ENCODE measurements around the gene TINAGL1.

The TINAGL1 gene, protein sequence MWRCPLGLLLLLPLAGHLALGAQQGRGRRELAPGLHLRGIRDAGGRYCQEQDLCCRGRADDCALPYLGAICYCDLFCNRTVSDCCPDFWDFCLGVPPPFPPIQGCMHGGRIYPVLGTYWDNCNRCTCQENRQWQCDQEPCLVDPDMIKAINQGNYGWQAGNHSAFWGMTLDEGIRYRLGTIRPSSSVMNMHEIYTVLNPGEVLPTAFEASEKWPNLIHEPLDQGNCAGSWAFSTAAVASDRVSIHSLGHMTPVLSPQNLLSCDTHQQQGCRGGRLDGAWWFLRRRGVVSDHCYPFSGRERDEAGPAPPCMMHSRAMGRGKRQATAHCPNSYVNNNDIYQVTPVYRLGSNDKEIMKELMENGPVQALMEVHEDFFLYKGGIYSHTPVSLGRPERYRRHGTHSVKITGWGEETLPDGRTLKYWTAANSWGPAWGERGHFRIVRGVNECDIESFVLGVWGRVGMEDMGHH

DNA sequence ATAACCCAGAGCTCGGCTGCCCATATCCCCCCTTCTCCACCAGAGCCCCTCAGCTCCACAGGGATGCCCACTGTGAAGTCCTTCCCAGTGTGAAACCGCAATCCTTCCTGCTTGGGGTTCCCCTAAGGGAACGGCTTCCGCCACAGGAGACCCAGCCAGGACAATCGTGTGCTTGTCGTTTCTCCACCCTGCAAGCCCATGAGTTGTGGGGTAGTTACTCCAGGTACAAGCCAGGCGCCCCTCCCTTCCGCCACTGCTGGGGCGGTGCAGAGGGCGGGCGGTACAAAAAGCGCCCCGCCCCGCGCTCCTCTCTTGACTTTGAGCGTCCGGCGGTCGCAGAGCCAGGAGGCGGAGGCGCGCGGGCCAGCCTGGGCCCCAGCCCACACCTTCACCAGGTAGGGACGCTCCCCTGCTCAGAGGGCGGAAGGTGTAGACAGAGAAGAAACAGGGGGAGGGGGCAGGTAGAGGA is at the start of gene TINAGL1:
TSS of gene TINAGL1 (plus strand) at position 315 of the 469 bp plus-strand sequence. CDS start 634 bp downstream, outside the sequence.
- DNase-seq, result no peak

DNA sequence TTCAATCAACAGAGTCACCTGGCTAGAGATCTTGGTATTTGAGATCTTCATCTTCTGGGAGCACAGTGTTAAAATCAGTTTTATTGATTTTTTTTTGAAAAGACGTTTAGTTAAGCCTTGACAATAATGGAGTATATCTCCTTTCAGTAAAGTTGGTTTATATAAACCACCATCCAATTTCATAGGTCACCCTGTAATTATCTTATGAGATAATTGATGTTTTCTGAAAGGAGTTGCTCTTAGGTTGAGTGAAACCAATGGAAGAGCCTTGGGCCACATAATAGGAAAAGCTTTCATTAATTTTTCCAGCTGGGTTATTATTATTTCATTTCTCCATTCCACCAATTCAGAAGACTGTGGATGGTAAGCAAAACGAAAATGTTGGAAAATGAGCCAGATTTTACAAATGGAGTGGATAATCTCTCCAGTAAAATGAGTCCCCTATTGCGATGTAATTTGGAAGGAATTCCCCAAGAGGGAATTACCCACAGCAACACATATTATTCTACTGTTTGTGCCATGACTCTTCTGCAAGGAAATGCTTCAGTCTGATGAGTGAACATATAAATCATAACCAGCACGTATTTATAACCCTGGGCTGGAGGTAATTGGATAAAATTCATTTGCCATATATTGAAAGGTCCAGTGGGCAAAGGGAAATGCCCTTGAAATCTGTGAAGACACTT is 46.2 kb upstream of the TINAGL1 start:
- DNase-seq, result peak; percentile 58

DNA sequence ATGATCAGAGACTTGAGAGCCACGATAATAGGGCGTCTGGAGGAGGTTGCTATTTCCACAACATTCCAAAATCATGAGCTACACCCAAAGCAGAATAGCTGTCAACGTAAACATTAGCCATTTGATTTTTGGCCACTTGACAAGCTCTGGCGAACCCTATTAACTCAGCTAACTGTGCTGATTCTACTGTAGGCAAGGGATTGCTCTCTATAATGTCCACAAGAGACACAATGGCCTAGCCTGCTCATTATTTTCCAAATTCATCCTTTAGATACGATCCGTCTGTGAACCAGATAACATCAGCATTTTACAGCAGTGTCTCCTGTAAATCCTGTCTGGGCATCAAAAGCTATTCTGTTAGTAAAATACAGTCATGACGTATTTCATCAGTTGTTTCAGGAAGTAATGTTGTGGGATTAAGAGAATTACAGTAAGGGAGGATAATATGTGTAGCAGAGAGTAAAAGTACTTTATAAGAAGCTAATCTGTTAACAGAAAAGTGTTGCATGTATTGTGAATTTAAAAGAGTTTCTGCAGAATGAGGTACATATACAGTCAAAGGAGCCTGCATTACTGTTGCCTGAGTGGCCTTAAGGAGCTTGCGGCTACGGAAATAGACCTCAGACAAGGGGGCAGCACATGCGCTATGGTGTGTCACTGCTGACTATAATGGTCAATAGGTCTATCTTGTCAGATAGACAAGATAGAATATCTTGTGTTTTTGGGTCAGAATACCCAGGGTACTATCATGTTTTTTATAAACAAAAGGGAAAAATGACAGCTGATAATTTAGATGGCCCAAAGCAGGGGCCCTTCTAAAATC is 44.9 kb upstream of the TINAGL1 start:
- DNase-seq, result peak; percentile 84

DNA sequence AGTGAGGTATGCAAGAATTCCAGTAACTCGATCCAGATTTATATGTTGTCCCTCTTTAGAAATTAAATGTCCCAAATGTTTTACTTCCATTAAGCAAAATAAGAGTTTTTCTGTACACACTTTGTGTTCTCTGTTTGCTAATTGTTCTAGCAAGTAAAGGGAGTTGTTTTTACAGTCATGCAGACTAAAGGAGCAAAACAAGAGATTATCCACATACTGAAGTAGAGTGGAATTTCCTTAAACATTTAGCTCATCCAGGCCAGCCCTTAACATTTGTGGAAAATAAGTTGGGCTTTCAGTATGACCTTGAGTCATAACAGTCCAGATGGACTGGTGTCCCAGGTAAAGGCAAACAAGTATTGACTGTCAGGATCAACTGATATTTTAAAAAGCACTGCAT is 44.1 kb upstream of the TINAGL1 start:
- DNase-seq, result no peak

DNA sequence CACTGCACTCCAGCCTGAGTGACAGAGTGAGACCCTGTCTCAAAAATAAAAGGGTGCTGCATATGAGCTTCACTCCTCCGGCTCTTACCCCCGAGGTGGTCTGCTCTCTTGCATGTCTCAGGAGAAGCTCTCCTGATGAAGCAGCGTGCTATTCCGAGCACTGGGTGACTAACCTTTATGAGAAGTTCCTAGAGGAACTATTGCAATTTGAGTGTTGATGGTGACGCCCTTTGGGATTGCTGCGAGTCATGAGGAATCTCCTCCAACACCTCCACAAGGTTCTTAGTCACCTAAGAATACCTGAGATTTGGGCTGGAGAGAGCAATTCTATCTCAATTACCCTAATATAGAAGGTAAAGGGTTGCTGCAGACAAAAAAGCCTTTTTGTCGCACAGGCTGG is 40.8 kb upstream of the TINAGL1 start:
- DNase-seq, result no peak

DNA sequence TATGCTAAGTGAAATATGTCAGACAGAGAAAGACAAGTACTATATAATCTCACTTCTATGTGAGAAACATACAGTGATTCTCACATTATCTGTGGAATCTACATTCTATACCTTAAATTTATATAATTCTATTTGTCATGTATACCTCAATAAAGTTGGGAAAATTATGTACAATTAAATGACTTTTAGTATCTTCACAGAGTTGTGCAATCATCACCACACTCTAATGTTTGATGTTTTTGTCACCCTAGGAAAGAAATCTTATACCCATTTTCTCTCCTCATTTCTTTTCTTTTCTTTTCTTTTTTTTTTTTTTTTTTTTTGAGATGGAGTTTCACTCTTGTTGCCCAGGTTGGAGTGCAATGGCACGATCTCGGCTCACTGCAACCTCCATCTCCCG is 37.0 kb upstream of the TINAGL1 start:
- DNase-seq, result no peak

DNA sequence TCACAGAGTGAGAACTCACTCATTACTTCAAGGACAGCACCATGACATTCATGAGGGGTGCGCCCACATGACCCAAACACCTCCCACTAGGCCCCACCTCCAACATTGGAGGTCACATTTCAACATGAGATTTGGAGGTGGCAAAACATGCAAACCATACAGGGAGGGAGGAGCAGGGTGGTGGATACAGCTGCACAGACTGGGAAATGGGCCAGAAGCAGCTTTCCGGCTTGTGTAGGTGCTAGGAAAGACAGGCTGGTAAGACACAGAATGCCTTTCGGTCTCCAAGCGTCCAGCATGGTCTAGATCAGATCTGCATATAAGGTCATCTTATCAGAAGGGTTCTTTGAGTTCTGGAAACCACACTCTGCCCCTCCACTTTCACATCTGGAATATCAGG is 35.1 kb upstream of the TINAGL1 start:
- DNase-seq, result no peak

DNA sequence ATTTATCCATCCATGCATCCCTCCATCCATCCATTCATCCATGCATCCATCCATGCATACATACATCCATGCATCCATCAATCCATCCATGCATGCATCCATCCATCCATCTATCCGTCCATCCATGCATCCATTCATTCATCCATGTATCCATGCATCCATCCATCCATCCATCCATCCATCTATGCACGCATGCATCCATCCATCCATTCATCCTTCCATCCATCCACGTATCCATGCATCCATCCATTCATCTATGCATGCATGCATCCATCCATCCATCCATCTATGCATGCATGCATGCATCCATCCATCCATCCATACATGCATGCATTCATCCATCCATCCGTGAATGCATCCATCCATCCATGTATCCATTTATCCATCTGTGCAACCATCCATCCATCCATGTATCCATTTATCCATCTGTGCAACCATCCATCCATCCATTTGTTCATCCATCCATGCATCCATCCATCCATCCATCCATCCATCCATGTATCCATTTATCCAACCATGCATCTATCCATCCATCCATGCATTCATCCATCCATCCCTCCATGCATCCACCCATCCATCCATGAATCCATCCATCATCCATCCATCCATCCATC is 30.3 kb upstream of the TINAGL1 start:
- DNase-seq, result no peak

DNA sequence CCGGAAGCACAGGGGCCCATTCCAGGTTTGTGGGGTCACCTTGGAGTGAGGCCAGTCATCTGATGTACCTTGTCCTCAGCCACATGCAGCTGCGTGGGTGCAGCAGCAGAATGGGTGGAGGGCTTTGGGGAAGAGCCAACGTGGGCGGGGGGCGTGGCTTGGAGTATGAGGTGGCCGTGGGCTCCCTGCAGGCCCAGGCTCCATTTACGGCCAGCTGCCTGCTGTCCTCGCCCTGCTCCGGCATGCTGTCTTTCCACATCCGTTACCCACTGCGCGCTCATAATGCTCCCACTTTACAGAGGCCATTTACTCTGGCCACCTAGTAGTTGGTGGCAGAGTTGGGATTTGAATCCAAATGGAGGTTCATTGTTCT is 27.8 kb upstream of the TINAGL1 start:
- no peak for DNase-seq

DNA sequence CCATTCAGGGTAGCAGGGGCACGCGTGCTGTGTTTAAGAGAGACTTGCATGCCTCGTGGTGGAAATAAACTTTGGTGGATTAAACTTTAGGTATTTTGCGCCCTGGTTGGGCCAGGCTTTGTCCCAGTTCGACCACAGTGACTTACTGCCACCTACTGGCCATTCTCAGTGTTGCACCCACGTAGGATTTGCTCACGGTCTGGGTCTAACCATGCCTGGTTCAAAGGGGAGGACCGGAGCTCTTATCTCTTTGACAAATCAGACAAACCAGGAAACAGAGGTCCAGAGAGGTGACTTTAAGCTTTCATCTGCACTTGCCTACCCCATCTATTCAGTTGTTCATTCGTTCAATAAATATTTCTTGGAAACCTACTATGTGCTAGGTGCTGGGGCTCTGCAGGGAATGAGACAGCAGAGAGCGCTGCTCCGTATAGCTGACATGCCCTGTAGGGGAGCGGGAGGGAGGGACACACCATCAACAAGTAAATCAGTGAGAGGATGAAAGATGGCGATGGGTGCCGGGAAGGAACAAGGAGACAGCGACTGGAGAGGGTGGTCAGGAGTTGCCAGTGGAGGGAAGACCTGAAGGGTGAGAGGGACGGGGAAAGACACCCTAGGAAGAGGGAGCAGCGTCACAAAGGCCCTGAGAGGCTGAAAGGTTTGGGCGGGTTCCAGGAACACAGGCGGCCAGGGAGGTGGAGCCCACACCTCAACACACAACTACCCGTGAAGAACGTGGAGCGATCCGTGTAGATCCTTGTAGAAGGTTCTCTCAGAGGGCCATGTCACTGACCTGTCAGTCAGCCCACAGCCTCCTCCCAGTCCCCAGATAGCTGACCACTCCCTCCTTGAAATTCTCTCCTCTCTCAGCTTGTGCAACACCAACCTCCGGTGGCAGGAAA is 27.2 kb upstream of the TINAGL1 start:
- peak; percentile 86 for DNase-seq

DNA sequence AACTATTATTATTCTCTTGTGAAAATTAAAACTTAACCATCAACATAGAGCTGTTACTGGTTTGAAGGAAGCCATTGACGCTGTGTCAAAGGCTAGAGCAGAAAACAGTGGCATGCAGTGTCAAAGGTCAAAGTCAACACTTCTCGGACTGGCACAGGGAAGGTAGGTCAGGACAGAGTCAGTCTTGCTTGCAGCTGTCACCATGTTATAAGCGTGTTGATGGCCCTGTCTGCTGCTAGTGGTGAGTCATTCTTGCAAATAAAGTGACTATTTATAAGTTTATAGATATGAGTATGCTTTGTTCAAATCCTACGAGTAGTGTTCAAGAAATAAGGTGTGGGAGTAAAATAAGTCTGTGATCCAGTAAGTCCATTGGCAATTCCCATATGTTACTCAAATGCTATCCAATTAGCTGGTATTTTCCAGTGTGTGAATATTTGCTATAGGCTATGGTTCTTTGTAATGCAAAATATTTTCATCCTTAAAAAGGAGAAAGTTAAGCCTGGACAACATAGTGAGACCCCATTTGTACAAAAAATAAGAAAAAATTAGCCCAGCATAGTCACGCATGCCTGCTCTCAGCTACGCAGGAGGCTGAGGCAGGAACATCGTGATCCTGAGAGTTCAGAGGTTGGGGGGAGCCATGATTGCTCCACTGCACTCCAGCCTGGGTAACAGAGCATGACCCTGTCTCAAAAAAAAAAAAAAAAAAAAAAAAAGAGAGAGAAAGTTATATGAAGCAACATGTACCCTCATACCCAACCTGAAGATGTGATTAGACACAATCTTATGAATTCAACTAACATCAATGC is 26.3 kb upstream of the TINAGL1 start:
- no peak for DNase-seq

DNA sequence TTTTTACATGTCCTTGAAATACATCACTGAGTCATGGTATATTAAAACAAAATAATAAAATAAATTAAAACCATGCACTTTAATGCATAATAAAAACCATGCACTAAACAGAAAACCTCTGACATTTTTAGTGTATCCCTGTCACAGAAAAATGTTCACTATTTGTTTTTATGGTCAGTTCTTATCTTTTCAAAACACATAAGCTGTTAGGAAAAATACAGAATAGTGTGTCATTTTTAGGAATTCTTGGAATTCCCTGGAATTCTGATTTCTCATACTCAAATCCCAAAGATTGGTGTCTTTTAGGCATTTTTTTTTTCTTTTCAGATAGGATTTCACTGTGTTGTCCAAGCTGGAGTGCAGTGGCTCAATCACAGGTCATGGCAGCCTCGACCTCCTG is 25.1 kb upstream of the TINAGL1 start:
- DNase-seq, result peak; percentile 54

DNA sequence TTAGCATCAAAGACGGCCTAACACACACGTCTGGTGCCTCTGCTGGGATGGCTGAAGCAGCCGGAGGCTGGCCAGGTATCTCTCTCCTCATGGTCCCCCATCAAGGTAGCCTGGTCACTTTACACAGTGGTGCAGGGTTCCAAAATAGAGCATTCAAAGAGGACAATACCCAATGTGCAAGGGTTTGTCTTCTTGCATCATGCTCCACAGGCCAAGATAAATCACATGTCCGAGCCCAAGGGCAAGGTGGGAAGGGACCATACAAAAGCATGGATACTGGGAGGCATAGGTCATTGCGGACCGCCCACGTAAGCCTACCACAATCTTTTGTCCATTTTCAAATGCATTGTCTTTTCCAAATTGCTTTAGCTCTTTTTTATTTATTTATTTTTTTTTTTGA is 23.8 kb upstream of the TINAGL1 start:
- DNase-seq, result no peak

DNA sequence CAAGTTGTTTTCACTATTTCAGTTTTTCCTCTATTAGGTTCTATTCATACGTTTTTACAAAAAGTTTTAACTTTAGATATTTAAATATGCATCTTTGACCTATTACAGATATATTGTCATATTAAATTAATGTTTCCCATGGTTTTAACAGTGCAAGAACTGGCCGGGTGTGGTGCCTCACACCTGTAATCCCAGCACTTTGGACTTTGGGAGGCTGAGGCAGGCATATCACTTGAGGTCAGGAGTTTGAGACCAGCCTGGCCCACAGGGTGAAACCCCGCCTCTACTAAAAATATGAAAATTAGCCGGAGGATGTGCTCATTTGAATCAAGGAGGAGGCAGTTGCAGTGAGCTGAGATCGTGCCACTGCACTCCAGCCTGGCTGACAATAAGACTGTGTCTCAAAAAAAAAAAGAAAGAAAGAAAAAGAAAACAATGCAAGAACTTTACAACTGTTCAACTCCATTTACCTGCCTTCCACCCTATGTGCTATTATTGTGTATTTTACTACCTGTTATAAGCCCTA is 19.8 kb upstream of the TINAGL1 start:
- DNase-seq, result no peak

DNA sequence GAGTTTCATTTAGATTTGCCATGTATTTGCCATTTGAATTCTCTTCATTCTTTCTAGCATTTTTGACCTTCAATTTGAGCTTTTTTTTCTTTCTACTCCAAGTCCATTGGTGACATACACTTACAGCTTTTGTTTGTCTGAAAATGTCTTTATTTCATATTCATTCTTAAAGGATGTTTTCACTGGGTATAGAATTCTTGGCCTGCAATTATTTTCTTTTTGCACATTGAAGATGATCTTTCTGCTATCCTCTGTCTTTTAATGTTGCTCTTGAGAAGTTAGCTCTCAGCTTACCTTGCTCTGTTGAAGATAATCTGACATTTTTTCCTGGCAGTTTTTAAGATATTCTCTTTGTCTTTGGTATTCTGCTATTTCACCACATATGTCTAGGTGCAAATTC is 16.6 kb upstream of the TINAGL1 start:
- DNase-seq, result no peak

DNA sequence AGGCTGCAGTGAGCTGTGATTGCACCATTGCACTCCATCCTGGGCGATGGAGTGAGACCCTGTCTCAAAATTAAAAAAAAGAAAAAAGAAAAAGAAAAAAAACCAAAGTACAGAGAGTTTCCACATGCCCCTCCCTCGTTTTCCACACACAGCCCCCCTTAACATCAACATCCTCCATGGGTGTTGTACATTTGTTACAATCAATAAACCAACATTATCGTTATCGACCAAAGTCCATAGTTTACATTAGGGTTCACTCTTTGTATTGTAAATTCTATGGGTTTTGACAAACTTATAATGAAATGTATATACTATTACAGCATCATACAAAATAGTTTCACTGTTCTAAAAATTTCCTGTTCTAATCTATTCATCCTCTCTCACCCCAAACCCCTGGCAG is 15.9 kb upstream of the TINAGL1 start:
- no peak for DNase-seq

DNA sequence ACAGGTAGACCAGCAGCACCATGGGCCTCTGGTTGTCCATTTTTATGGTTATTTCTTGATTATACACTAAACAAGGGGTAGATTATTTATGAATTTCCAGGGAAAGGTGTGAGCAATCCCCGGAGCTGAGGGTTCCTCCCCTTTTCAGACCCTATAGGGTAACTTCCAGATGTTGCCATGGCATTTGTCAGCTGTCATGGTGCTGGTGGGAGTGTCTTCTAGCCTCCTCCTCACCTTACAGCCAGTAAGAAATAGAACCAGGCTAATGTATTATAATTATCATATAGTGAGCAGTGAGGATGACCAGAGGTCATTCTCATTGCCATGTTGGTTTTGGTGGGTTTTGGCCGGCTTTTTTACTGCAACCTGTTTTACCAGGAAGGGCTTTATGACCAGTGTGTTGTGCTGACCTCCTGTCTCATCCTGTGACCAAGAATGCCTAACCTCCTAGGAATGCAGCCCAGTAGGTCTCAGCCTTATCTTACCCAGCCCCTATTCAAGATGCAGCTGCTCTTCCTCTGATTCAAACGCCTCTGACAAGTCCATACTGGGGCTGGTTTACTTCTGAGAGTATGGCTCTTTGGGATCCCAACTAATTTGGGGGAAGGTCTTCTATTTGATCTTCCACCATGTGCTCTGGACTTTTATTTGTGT is 13.5 kb upstream of the TINAGL1 start:
- DNase-seq, result peak; percentile 77

DNA sequence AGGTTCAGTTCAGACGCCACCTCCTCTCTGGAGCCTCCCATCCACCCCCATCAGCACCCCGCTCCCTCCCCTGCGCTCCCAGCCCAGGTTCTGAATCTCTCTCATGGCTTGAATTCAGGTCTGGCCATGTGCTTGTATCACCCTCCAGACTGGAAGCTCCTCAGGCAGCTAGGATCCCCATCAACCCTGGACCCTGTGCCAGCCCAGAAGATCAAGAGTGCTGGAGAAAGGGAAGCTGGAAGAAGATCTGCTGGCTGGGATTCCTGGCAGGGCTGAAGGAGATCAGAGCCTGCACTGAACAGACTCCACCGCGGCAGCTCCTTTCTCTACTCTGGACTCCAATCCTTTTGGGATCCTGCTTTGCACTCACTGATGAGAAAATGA is 11.7 kb upstream of the TINAGL1 start:
- DNase-seq, result no peak

DNA sequence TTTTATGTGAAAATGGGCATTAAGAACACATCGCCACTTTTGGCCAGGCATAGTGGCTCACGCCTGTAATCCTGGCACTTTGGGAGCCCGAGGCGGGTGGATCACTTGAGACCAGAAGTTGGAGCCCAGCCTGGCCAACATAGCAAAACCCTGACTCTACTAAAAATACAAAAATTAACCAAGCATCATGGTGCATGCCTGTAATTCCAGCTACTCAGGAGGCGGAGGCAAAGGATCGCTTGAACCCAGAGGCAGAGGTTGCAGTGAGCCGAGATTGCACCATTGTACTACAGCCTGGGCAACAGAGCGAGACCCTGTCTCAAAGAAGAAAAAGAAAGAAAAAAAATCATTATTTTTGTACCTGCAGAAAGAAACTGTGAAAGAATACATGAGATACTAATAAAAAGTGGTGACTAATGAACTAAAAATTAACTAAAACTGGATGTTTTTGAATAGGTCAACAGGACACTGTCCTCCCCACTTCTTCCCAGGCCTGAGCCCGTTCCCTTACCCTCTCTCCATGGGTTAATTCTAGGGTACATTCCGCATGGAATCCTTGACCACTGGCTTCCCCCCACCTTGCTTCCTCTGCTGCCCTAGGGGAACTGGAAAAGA is 8.3 kb upstream of the TINAGL1 start:
- DNase-seq, result peak; percentile 60
